Vagina (tissue), 2 donors: ENCODE results near the gene PTGER2.

ENCODE experiments used
- POLR2A ChIP-seq, 2 donors: fragments of 450-650 bp; IDR thresholded peaks; one replicate each; pipeline ENCODE4 v1.6.1; 2017; ENCODE audit warnings: antibody characterized with exemption in 2 of 2, mild to moderate bottlenecking in 2 of 2, moderate library complexity in 2 of 2
- TF ChIP-seq, protein P1 (sequence below), 3 experiments: fragments of 450-650 bp in 2 of 3; fragments of 200-600 bp in 1 of 3; sonication (generic) in 1 of 3; IDR thresholded peaks; one replicate each; pipeline ENCODE4 v1.5.1; 2017 to 2019; ENCODE audit warnings: antibody characterized with exemption in 3 of 3, mild to moderate bottlenecking in 2 of 3, moderate library complexity in 2 of 3

DNA sequence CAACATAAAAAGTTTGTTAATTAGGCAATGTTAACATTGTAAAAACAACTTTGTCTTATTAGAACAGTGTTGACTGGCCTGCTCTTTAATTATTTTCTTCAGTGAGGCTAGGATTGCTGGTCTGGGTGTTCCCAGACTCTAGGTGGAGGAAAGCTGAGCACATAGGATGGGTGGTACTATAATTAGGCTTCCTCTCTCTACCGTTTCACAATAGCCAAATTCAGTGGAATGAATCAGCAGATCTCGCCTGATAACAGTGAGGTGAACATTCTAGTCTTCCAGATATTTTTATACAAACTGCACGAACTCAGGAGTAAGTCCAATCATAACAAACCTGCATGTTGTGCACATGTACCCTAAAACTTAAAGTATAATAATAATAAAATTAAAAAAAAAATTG, 34.7 kb upstream of the PTGER2 start:
- TF ChIP-seq, protein P1, sequence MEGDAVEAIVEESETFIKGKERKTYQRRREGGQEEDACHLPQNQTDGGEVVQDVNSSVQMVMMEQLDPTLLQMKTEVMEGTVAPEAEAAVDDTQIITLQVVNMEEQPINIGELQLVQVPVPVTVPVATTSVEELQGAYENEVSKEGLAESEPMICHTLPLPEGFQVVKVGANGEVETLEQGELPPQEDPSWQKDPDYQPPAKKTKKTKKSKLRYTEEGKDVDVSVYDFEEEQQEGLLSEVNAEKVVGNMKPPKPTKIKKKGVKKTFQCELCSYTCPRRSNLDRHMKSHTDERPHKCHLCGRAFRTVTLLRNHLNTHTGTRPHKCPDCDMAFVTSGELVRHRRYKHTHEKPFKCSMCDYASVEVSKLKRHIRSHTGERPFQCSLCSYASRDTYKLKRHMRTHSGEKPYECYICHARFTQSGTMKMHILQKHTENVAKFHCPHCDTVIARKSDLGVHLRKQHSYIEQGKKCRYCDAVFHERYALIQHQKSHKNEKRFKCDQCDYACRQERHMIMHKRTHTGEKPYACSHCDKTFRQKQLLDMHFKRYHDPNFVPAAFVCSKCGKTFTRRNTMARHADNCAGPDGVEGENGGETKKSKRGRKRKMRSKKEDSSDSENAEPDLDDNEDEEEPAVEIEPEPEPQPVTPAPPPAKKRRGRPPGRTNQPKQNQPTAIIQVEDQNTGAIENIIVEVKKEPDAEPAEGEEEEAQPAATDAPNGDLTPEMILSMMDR (IDR thresholded peaks at IDR 0.05): no peak
- no peak for TF ChIP-seq POLR2A (IDR thresholded peaks at IDR 0.05)
